Renal cortical epithelial cell (primary cell): ENCODE measurements around the gene PEPD. TPM values are rescaled to one million over a fixed set of nuclear protein-coding genes. Genes with fewer than 3 reads are reported as not detected.

ENCODE experiments used
- DNase-seq: peaks from one replicate; pipeline ENCODE4 v3.0.0-alpha.2; 2011; ENCODE audit warnings: low read depth
- total RNA-seq: library from RNA; depleted of rRNA; stranded (reverse); fragments of >200 nt; gene quantifications from 2 replicates; pipeline ENCODE4 v1.2.3, GENCODE V29; 2014

PEPD gene
- total RNA-seq, 1 donor from 2014 or later: 51.5 TPM

DNA sequence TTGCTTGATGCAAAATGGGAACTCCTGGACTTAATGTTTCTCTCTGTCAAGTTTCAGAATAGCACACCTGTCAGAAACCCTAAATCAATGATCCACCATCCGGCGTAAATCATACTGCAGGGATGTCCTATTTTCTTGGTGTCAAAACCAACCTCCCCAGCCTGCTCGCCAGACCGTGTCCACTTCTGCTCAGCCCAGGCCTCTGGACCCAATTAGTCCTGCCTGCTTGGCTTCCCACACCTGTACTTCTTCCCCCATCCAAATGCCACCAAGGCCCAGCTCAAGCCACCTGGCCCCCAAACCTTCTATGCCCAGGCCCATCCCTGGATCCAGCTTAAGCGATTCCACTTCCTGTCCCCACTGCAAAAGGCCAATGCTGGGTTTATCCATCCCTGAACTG is 25.1 kb upstream of the PEPD start:
- no peak for DNase-seq

DNA sequence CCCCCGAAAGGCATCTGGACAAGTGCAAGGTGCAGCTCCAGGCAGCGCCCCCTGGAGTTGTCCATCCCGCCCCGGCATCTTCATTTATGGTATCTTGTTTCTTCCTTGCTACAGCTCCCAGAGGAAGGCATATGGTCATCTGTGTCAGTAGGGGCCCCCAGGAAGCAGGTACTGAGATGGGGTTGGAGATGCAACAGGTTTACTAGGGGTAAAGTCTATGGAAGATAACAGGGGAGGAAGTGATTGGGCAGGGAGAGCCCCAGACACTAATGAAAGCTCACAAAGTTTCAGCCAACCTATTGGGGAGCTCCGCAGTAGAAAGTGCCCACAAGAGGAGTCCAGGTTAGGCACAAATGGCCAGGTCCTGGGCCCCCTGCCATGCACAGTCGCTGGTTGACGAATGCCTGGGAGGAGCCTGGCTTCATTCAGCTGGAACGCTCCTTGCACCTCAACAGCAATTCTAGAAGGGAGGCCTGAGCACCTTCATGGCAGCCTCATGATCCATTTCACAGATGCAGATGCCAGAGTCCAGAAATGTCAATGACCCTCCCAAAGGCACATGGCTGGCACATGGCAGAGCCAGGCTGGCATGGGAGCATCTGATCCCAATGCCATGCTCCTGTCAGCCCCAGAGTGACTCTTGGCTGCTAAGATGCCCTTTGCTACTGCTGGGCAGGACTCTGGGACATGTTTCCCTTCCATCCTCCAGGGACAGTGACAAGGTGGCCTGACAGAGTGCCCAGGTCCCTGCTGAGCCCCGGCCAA is 23.8 kb upstream of the PEPD start:
- DNase-seq: no peak

DNA sequence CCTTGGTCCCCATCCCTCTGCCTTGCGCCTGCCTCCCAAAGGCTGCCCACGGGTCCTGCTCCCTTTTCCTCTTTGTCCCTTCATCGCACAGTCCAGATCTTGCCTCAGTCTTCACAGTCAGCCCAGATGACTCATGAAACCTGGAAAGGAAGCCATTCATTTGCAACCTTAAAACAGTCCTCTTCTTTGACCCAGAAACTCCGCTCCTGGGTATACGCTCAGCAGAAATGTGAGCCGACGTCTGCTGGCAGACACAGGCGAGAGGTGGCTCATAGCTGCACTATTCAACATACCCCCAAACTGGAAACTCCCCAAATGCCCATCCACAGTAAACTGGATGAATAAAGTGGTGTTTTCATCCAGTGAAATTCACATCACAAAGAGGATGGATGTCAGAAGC is 13.6 kb upstream of the PEPD start:
- DNase-seq: peak; percentile 5

DNA sequence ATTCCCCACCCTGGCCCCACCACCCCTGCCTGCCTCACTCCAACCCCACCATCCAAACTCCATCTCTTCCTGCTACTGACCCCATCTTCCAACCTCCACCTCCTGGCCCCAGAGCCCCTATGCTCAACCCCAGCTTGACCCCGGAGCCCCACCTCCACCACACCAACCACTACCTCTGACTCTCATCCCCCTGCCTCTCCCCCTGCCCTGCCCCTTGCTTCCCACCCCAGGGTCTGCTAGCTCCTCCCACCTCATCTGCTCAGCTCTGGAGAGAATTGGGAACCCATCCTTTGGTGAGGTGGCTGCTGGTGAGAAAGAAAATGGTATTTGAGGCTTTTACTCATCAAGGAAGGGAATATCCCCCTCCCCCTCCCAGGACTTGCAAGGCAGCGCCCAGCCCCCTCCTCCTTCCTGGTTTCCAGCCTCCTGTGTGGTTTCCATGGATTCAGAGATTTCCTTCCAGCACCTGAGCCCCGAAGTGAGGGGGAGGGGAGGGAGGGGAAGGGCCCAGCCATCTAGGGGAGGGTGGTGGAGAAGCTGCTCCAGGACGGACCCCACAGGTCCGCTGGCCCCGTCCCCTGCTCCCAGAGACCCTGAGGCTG is 11.4 kb upstream of the PEPD start:
- no peak for DNase-seq

DNA sequence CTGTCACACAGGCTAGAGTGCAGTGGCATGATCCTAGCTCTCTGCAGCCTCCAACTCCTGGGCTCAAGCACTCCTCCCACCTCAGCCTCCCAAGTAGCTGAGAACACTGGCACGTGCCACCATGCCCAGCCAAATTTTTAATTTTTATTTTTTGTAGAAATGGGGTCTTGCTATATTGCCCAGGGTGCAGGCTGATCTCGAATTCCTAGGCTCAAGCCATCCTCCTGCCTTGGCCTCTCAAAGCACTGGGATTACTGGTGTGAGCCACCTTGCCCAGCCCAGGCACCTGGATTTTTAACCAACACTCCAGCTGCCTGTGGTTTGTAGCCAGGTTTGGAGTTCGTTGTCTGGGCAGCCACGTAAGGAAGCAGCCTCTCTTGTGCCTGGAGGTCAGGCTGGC is 9.3 kb upstream of the PEPD start:
- DNase-seq: no peak

DNA sequence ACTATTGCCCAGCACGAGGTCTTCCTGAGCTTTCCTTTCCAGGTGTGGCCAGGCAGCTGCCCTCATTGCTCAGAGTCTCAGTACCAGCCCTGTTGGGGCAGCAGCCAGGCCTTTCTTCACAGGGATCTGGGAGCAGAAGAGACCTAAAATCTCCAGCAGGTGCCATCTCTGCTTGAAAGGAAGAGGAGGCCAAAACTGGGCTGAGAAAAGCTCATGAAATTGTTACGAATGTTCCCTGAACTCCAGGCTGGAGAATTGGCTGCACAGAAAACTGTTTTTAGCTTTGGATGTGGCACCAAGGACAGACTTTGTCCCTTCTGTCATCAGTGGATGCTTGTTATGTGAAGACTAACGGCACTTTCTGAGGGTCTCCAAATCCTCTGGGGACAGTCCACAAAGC is 8.7 kb upstream of the PEPD start:
- no peak for DNase-seq

DNA sequence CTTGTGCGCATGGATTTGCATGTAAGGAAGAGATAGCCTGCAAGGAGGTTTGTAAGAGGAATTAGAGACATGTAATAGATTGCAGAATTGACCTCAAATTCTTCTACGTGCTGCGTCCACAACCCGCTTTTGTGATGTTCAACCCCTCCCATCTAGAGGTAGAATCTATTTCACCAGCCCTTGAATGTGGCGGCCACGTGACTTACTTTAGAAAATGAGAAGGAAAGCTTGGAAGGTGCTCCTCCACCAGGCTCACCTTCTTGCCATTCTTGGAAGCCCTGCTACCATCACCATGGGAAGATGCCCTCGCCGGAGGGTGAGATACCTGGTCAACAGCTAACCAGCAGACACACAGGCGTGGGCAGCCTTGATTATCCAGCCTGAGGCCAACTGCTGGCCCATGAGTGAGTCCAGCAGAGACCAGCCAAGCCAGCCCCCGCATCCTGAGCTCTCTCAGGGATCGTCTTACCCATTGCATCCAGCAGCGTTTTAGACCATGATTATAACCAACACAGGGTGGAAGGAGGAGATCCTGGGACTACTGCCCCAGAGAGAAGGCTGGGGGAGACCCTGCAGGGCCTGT is 7.6 kb upstream of the PEPD start:
- DNase-seq: no peak

DNA sequence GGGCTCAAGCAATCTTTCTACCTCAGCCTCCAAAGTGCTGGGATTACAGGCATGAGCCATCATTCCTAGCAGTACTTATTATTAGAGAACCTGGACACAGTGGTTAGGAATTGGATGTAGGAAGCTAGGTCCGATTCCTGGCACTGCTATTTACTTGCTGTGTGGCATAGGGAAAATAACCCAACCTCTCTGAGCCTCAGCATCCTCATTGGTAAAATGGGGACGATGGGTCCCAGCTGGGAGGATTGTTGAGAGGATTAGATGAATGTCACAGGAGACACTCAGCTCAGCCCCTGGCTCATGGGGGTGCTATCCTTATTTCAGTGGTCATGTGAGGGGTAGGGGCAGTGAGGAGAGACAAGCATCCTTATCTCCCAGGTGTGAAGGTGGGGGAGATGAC is 6.8 kb upstream of the PEPD start:
- no peak for DNase-seq

DNA sequence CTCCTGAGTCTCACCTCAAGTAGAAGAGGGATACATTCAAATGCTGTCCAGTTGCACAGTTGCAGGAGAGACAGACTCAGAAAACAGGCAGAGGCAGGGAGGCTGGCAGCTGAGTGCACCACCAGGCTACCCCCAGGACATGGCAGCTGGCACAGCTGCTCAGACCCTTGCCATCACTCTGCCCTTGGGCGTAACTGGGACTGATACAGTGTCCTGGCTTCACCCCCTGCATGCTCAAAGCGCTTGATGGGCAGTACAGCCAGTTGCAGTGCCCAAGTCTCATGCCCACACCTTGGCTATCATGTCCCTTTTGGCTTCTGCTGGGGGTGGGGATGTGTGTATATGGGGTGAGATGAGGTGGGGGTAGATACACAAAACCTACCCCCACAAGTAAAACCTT is 5.5 kb upstream of the PEPD start:
- DNase-seq: no peak

DNA sequence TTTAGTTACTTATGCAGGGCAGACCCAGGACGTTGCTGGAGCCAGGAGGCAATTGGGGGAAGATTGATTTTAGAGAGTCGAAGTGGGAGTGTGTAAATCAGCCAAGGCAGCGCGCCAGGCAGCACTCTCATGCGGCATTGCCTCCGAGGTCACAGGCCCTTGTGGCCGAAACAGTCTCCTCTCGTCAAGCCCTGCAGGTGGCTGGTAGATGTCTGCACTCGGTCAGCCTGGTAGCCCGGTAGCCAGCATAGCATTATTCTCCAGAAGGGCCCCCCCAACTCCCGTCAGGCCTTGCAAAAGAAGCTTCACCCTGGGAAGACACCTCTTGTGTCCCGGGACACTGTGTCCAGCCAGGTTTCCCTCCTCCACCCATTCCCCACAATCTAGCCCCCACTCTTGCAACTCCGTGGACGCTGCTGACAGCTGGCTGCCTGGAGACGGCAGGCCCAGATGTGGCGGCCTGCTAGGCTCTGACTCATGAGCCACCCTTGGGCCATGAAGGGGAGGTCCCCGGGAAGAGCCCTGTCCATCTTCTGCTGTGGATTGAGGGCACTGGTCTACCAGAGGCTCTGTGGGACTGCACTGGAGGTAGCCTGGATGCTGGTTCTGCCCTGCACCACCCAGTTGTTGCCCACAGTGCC is 2.6 kb upstream of the PEPD start:
- no peak for DNase-seq

DNA sequence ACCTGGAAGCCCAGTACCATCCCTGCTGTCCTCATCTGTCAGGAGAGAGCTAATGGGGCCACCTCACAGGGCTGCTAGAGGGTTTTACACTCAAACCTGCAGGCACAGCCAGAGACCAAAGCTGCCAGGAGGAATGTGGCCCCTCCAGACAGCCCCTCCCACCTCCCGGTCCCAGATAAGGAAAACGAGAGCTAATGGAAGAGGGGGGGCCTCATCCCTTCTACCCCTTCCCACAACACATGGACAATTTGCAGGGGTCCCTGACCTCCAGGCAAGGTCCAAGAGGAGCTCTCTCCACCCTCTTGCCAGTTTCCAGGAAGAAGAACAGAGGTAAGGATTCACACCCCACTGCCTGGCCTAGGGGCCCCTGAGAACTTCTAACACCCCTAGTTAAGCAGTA is 1.6 kb upstream of the PEPD start:
- DNase-seq: no peak

DNA sequence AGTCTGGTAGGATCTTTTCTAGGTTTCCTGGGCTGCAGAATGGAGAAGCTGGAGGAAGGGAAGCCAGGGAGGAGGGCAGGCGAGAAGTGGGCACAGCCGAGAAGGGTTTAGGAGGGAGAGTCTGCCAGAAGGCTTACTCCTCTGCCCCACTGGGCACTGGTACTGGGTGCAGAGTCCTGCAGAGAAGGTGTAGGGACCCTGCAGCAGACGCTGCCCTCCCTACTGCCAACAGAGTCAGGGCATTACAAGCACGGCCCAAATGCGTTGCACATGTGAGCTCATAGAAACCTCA is 726 bp upstream of the PEPD start:
- DNase-seq: no peak

DNA sequence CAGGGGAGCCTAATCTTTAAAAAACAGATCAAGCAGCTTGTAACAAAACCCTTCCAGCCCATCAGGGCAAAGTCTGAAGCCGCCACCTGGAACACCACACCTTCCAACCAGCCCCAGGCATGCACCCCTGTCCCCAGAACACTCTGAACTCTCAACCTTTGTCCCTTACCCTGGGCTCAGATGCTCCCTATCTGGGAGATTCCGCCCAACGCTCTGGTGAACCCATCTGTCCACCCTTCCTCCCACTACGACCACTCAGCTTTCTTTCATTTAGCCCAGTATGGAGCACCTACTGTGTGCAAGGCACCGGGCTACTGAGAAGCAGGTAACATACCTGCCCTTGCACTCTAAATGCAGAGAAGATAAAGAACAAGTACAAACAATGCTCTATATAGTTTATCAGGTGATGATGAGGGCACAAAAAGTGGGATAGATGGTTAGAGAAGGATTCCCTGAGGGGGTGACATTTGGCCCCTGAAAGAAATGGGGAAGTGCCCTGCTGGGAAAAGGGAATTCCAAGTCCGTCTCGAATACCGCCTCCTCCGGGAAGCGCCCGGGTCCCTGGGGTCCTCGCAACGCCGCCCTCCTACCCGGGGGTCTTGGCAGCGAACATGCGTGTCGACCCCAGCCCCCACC is 629 bp downstream of the PEPD start:
- DNase-seq: no peak

DNA sequence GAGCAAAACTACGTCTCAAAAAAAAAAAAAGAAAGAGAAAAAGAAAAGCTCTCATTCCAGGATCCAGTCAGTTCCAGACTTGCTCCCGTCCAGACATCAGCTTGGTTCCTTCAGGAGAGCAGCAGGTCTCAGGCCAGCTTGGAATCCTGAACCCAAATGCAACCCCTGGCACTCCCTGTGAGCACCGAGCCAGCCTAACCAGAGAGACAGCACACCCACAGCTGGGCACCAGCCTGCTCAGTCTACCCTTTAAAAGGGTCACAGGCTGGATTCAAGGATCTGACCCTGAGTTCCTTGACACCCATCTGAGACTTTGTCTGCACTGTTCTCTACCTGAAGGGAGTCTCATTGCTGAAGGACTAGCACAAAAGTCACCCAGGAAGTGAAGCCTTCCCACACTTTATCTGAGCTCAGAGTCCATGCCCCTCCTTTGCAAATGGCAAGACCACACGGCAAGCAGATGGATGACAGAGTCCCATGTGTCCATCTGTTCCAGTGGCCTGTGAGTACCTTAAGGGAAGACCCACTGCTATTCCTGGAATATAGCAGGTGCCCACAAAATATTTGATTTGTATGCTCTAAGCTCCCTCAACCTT is 1.4 kb downstream of the PEPD start:
- DNase-seq: no peak

DNA sequence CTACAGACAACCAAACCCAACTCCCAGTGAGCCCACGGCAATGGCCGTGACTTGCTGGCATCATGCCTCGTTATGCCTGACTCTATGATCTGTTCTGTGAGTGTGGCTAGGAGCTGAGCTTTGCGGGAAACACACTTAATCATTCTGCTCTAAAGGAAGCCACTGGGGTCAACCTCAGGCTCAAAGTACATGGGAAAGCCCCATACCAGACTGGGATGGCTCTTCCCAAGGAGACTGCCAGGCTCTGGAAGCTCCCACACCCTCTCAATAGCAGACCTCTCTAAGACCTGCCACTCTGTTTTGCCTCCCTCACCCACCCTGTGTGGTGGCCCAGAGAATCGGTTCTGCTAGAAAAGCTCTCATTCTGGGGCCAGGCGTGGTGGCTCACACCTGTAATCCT is 2.2 kb downstream of the PEPD start:
- peak; percentile 14 for DNase-seq

DNA sequence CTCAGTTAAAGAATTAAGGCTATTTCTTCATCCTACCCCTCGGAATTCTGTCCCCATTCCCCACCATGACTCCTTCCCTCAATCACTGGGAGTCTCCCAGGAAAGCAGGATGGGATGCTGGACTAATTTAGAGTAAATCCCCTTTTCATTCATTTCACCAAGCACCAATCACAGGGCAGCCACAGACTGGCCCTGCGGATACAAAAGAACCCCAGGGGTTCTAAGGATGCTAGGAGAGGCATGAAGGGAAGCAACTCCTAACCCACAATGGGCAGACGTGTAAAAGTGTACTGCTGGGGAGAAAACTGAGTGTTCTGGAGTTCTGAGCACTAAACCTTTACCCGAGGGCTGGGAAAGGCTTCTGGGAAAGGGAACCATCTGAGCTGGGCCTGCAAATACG is 3.0 kb downstream of the PEPD start:
- DNase-seq: no peak

DNA sequence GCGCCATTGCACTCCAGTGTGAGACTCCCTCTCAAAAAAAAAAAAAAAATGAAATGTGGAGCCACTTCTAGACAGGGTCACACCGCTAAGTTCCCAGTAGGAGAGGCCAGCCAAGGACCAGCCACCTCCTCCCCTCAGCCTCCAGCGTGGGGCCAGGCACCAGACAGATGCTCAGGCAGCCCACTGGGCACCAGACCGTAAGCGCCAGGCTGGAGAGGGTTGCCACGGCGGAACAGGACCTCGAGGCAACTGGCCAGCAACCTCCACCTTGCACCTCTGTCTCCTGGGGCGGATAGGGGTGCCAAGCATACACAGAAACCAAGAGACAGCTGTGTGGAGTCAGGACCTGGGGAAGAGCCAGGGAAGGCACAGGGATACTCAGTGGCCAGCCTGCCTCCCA is 3.7 kb downstream of the PEPD start:
- DNase-seq: no peak

DNA sequence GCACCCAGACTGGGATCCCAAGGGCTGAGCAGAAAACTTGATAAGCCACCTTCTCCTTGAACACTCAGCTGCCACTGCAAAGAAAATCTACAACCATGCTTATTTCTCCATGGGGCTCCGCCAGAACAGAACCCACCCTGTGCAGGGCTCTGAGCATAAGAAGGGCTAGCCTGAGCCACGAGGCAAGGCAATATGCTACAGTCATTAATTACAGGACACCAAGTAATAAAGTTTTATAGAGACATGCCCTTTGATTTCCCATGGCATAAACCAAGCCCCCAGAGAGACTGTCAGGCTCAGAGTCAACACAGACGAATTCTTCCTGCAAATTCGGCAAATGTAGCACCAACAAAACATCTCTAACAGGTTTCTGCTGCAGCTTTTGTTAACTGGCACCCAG is 5.7 kb downstream of the PEPD start:
- no peak for DNase-seq

DNA sequence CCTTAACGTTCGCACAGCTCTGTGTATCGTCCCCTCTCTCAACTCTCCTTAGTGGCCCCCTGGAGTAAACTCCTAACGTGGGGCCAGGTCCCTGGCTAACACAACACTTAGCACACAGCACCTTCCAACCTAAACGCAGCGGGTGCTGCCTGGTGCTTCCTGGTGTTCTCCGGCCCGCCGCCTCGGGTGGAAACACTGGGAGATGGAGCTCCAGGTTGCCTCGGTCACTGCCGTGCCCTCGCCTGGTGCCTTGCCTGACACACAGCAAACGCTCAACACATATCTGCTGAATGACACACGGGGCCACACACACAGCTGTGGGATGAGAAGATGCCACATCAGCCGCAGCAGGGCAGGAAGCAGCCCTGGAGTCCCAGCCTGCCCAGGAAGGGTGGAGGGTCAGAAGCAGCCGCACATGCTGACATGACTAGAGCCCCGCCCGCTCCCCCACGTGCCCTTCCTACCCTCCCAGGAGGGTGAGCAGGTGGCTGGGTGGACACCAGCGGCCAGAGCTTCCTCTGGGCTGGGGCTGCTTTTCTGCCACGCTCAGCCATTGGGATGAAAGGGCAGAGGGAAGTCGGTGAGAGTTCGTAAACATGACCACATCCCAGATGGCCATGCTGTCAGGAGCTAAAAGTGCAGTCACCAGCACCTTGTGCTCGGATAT is 6.6 kb downstream of the PEPD start:
- DNase-seq: peak; percentile 4

DNA sequence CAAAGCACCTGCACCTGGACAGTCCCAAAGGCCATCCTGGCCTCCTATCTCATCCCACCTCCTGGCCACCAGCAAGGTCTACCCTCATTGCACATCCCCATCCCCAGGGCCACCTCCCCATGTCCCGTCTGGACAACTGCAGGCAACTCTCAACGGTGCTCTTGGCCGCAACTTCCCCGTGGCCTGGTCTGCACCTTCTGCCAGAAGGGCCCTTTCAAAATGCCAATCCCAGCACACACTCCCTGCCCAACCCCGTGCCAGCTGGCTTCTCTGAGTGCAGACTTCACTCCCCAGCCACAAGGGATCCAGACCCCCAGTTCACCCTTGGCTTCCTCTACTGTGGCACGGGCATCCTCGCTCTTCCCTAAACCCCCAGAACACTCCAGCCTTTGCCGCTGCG is 8.2 kb downstream of the PEPD start:
- DNase-seq: no peak

DNA sequence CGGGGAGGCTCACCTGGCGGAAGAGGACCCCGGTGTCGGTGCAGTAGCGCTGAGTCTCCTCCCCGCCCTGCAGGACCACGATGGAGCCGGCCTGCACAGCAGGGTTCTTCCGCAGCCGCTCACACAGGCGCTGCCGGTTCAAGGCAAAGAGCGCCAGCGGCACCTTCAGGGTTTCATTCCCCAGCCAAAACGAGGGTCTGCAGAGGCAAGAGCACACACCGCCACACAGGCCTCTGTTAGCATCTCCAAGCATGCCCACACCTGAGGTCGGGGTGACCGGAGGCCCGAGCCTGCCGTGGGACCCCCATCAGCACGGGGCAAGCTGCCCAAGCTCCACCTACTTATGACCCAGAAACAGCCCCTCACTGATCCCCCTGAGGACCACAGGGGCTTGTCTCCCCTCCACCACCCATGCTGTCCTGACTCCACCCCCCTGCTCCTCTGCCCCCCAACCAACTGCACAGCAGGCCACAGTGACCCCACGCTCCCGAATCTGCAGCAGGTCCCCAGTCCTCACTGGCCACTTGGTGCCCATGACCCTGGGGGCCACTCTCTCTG is 8.9 kb downstream of the PEPD start:
- DNase-seq: no peak

DNA sequence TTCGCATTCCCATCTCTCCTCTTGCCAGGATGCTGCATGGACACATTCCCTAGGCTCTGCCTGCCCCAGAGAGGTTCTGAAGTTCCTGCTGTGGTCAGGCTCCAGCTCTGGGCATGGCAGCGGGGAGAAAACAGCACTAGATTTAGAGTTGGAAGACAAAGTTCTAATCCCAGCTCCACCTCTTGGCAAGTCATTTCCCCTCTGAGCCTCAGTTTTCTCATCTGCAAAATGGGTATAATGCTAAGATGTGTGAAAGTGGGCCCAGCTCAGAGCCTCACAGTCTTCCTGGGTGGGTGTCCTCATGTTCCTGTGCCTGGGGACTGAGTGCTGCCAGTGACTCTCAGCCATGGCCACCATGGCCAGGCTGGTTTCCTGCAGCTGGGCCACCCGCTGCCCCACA is 9.6 kb downstream of the PEPD start:
- DNase-seq: no peak
